ENCODE measurements around the gene PDAP1.
A peak's percentile ranks its signal among the peaks of the same experiment; 100 is the strongest.
"Not testable (repeated sequence)": the region's sequence is repeated elsewhere in the genome, so short reads cannot be mapped to it uniquely, and the experiment has no call there.

PDAP1 gene

DNA sequence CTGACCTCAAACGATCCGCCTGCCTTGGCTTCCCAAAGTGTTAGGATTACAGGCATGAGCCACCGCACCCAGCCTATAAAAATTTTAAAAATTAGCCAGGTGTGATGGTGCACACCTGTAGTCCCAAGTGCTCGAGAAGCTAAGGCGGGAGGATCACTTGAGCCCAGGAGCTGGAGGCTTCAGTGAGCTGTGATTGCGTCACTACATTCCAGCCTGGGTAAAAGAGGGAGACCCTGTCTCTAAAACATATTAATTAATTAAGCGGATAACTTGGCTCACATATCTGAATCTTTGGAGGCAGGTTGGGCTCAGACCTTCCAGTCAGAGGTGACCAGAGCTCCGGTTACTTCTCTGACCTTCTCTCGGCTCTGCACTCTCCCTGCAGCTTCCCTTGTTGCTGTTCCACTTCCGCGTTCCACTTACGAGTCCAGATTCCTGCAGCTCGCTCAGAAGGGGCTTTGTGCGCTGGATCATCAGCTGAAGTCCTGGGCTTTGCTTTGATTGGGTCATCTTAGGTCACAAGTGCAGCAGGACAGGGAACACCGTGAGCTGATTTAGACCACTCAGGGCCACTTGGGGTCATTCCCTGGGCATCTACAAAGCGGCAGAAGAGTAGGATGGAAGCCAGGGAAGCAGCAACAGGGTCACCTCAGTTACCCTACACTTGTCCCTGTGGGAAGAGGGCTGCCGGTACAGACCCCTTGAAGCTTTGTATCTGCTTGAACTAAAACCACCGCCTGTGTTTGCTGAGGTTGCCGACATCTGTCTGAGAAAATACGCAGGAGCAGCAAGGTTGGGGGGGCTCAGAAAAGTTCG lies 35.9 kb downstream of the PDAP1 start:
- Mint-ChIP-seq H3K36me3 (ENCODE audit: low read depth) (peaks cover 10% of the 10 kb centered on the region), H3K4me3 (peak overlapping the region; percentile 75), H3K27me3 (ENCODE audit: low read depth) (no peaks in the 10 kb centered on the region), H3K9me3 (no peaks in the 10 kb centered on the region), H3K27ac (peak overlapping the region; percentile 58), H3K4me1 (ENCODE audit: low read depth) (peaks cover 13% of the 10 kb centered on the region)
- no peak for DNase-seq (ENCODE audit: low spot score)

DNA sequence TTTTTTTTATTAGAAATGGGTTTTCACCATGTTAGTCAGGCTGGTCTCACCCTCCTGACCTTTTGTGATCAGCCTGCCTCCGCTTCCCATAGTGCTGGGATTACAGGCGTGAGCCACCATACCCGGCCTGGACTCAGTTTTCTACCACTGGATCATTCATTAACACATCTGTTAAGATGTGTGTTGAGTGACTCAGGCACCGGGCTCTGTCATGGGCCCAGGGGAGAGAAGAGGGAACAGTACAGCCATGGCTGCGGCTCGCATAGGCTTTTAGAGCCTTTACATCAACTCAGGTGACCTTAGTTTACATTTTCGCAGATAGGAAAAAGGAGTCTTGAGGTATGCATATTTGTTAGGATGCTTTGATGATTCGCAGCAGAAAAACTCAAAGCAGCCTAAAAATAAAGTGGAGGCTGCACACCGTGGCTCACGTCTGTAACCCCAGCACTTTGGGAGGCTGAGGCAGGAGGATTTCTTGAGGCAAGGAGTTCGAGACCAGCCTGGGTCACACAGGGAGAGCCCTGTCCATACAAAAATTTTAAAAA lies 36.9 kb downstream of the PDAP1 start:
- Mint-ChIP-seq H3K27ac (no peak overlapping the region), H3K9me3 (no peaks in the 10 kb centered on the region), H3K4me3 (no peak overlapping the region), H3K4me1 (ENCODE audit: low read depth) (peaks cover 11% of the 10 kb centered on the region), H3K36me3 (ENCODE audit: low read depth) (peaks cover 16% of the 10 kb centered on the region), H3K27me3 (ENCODE audit: low read depth) (no peaks in the 10 kb centered on the region)
- DNase-seq (ENCODE audit: low spot score) = no peak

GRCh38 chr7:99369767-99370391 lies 38.5 kb downstream of the PDAP1 start:
- Mint-ChIP-seq H3K9me3 (no peaks in the 10 kb centered on the region), H3K4me1 (ENCODE audit: low read depth) (peaks cover 8% of the 10 kb centered on the region), H3K4me3 (no peak overlapping the region), H3K36me3 (ENCODE audit: low read depth) (peaks cover 26% of the 10 kb centered on the region), H3K27me3 (ENCODE audit: low read depth) (no peaks in the 10 kb centered on the region), H3K27ac (peak overlapping the region; percentile 36)
- no peak for DNase-seq (ENCODE audit: low spot score)

DNA sequence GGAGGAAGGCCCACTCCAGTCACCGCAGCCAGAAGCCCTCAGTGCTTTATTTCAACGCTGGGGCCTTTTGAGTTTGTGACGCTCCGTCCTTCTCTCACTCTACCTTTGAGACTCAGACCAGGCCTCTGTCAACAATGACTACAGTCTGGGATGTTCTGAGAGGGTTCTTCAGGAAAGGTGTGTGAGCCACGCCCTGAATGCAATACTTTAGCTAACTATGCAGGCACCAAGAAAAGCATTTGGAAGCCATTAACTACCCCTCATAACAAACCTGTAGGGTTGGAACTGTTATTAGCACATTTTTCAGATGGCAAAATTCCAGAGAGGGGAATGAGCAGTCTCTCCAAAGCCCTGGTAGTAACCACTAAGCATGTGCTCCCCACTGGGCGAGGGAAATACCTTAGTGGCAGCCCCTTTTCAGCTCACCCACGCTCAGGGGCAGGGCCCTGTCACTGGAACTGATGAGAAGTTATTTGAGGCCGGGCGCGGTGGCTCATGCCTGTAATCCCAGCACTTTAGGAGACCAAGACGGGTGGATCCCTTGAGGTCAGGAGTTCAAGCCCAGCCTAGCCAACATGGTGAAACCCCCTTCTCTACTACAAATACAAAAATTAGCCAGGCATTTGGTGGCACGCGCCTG lies 39.5 kb downstream of the PDAP1 start:
- Mint-ChIP-seq H3K4me3 (no peak overlapping the region), H3K27ac (no peak overlapping the region), H3K9me3 (no peaks in the 10 kb centered on the region), H3K27me3 (ENCODE audit: low read depth) (no peaks in the 10 kb centered on the region), H3K4me1 (ENCODE audit: low read depth) (peaks cover 8% of the 10 kb centered on the region), H3K36me3 (ENCODE audit: low read depth) (peaks cover 28% of the 10 kb centered on the region)
- no peak for DNase-seq (ENCODE audit: low spot score)

- no peak for DNase-seq (ENCODE audit: low spot score)
- H3K27ac Mint-ChIP-seq = peak overlapping the region; percentile 20
- peaks cover 33% of the 10 kb centered on the region for H3K36me3 Mint-ChIP-seq (ENCODE audit: low read depth)
- no peak overlapping the region for H3K4me3 Mint-ChIP-seq
- H3K27me3 Mint-ChIP-seq (ENCODE audit: low read depth) = no peaks in the 10 kb centered on the region
- peaks cover 5% of the 10 kb centered on the region for H3K4me1 Mint-ChIP-seq (ENCODE audit: low read depth)
- no peaks in the 10 kb centered on the region for H3K9me3 Mint-ChIP-seq
These were observed 41.8 kb downstream of the PDAP1 start for GRCh38 chr7:99366646-99367045.

GRCh38 chr7:99365318-99366141 lies 42.9 kb downstream of the PDAP1 start:
- Mint-ChIP-seq H3K27ac (no peak overlapping the region), H3K4me3 (no peak overlapping the region), H3K9me3 (no peaks in the 10 kb centered on the region), H3K27me3 (ENCODE audit: low read depth) (no peaks in the 10 kb centered on the region), H3K36me3 (ENCODE audit: low read depth) (peaks cover 38% of the 10 kb centered on the region), H3K4me1 (ENCODE audit: low read depth) (peaks cover 5% of the 10 kb centered on the region)
- DNase-seq (ENCODE audit: low spot score) = no peak

DNA sequence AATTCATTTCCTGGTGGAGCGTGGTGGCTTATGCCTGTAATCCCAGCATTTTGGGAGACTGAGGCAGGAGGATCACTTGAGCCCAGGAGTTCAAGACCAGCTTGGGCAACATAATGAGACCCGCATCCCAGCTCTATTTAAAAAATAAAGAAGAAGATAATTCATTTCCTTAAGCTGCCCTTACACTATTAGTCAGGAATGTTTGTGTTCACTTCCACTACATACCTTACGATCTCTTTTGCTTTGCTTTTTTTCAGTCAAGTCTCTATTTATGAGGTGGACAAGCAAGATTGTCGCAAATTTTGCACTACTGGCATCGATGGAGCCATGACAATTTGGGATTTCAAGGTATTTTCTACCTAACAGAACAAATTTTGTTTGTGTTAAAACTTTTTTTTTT lies 45.1 kb downstream of the PDAP1 start:
- no peaks in the 10 kb centered on the region for H3K4me1 Mint-ChIP-seq (ENCODE audit: low read depth)
- DNase-seq (ENCODE audit: low spot score) = no peak
- H3K9me3 Mint-ChIP-seq = no peaks in the 10 kb centered on the region
- H3K27me3 Mint-ChIP-seq (ENCODE audit: low read depth) = no peaks in the 10 kb centered on the region
- H3K27ac Mint-ChIP-seq = no peak overlapping the region
- no peak overlapping the region for H3K4me3 Mint-ChIP-seq
- peaks cover 46% of the 10 kb centered on the region for H3K36me3 Mint-ChIP-seq (ENCODE audit: low read depth)

GRCh38 chr7:99362801-99363200 lies 45.6 kb downstream of the PDAP1 start:
- H3K36me3 Mint-ChIP-seq (ENCODE audit: low read depth) = peaks cover 51% of the 10 kb centered on the region
- no peak overlapping the region for H3K27ac Mint-ChIP-seq
- H3K9me3 Mint-ChIP-seq = no peaks in the 10 kb centered on the region
- no peak overlapping the region for H3K4me3 Mint-ChIP-seq
- no peaks in the 10 kb centered on the region for H3K27me3 Mint-ChIP-seq (ENCODE audit: low read depth)
- DNase-seq (ENCODE audit: low spot score) = no peak
- H3K4me1 Mint-ChIP-seq (ENCODE audit: low read depth) = no peaks in the 10 kb centered on the region

DNA sequence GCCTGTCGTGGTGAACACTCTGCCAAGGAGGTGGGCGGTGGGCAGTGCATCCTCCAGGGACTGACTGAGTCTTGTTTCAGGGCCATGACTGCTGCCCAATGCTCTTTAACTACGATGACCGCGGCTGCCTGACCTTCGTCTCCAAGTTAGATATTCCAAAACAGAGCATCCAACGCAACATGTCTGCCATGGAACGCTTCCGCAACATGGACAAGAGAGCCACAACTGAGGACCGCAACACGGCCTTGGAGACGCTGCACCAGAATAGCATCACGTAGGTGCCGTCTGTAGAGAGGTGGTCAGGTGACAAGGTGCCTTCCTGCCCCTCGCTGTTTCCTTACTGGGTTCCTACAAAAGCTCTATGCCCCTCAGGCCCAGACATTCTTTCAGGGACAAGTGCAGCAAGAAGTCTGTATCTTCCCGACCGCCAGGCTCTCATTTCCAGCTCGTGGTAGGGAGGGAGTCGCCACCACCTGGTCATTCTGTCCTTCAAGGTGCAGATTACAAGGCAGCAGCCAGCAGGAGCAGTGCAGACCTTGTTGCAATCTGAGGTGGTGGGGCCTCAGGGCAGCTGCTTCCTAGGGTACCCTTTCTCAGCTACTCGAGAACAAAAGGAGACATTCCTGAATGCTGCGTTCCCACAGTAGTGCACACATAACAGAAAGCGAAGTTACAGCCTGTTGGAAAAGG lies 48.8 kb downstream of the PDAP1 start:
- no peak for DNase-seq (ENCODE audit: low spot score)
- H3K27me3 Mint-ChIP-seq (ENCODE audit: low read depth) = no peaks in the 10 kb centered on the region
- no peaks in the 10 kb centered on the region for H3K9me3 Mint-ChIP-seq
- H3K27ac Mint-ChIP-seq = no peak overlapping the region
- peaks cover 38% of the 10 kb centered on the region for H3K36me3 Mint-ChIP-seq (ENCODE audit: low read depth)
- no peak overlapping the region for H3K4me3 Mint-ChIP-seq
- H3K4me1 Mint-ChIP-seq (ENCODE audit: low read depth) = no peaks in the 10 kb centered on the region

DNA sequence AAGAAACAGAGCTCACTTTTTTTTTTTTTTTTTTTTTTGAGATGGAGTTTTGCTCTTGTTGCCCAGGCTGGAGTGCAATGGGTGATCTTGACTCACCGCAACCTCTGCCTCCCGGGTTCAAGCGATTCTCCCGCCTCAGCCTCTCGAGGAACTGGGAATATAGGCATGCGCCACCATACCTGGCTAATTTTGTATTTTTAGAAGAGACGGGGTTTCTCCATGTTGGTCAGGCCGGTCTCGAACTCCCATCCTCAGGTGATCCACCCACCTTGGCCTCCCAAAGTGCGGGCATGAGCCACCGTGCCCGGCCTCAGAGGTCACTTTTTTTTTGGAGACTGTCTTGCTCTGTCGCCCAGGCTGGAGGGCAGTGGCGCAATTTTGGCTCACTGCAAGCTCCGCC lies 49.9 kb downstream of the PDAP1 start:
- DNase-seq (ENCODE audit: low spot score); H3K27me3 Mint-ChIP-seq (ENCODE audit: low read depth); H3K4me3 Mint-ChIP-seq; H3K4me1 Mint-ChIP-seq (ENCODE audit: low read depth); H3K9me3 Mint-ChIP-seq; H3K27ac Mint-ChIP-seq: not testable (repeated sequence)
- peaks cover 44% of the 10 kb centered on the region for H3K36me3 Mint-ChIP-seq (ENCODE audit: low read depth)

DNA sequence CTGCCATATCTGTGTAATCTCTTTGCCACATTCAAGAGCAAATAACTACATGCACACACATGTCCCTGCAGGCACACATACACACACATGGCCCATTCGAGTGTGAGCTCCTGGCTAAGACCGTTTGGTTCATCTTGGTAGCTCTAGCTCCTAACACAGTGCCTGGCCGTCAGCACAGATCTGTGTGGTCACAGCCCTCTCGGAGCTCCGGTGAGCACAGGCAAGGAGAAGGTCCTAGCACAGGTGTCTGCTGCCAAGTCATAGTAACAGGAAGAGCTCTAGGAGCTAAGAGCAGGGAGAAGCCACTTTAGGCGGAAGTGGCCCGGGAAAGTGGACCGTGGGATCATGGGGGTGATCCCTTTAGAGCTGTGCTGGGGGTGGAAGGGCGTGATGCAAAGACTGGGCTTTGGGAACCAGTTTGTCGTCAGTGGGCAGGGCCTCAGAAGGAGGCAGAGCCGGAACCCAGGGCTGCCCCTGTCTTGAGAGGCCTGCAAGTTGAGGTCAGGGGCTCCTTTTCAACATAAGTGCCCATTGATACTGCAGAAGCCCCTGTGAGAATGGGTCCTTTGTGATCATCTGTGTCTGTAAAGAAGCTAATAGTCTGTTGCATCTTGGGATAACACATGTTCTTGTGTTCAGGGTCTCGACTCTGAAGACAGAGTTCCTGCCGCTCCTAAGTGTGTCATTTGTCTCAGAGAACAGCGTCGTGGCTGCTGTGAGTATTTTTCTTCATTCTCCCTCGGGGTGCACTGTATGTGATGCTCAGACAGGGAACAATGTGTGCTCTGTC lies 50.5 kb downstream of the PDAP1 start:
- Mint-ChIP-seq H3K9me3 (no peaks in the 10 kb centered on the region), H3K36me3 (ENCODE audit: low read depth) (peaks cover 38% of the 10 kb centered on the region), H3K4me3 (no peak overlapping the region), H3K27ac (no peak overlapping the region), H3K4me1 (ENCODE audit: low read depth) (no peaks in the 10 kb centered on the region), H3K27me3 (ENCODE audit: low read depth) (no peaks in the 10 kb centered on the region)
- no peak for DNase-seq (ENCODE audit: low spot score)

- no peak for DNase-seq (ENCODE audit: low spot score)
- Mint-ChIP-seq H3K4me1 (ENCODE audit: low read depth) (no peaks in the 10 kb centered on the region), H3K9me3 (no peaks in the 10 kb centered on the region), H3K4me3 (no peak overlapping the region), H3K27ac (no peak overlapping the region), H3K27me3 (ENCODE audit: low read depth) (no peaks in the 10 kb centered on the region), H3K36me3 (ENCODE audit: low read depth) (peaks cover 43% of the 10 kb centered on the region)
These were observed 53.3 kb downstream of the PDAP1 start for GRCh38 chr7:99355098-99355497.
